ENCODE results near the gene RAB4A.

DNA sequence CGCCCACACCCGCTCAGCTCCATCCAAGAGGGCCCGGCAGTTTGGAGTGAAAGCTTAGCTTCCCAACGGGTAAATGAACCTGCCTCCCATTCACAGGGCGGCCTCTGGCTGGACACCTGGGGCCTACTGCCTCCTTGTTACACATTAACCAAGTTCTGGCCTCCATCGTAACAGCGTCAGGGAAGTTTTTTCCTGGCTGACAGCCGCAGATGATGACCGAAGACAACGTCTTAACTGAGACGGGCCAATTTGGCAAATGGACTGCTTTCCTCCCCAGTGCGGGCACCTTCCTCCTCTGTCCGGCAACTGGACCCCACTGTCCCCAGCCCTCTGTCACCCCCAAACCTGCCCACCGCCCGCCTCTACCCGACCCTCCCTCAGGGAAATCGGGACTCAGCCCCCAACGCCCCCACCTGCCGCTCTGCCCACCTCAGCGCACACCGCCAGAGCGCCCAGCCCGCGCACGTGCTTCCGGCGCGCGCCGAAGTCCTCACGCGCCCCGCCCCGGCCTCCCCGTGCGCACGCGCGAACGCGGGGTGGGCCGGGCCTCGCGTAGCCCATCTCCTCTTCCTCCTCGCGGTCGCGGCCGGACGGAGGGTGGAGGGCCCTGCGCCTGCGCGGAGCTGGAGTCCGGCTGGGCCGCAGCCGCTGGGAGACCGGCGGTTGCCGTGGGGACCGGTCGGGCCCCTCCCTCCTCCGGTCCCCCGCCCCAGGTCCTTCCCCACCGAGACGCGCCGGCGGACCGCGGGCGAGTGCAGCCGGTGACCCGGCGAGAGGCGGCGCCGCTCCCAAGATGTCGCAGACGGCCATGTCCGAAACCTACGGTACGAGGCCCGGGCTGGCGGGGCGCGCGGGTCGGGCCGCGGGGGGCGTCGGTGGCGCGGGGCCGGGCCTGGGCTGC, at the start of gene RAB4A:
- TF ChIP-seq POLR2A (IDR thresholded peaks at IDR 0.05; ENCODE audit: low read depth, low read length) = peak; percentile 59; the same call in 1 of the 2 replicates
- peak; percentile 52; the same call in 1 of the 2 replicates for TF ChIP-seq POLR2AphosphoS5 (IDR thresholded peaks at IDR 0.05; ENCODE audit: low read depth, low read length)
